Pancreas (tissue), 10 donors: Measurements from ENCODE around the gene DUSP16. TPM values are rescaled to one million over a fixed set of nuclear protein-coding genes. Genes with fewer than 3 reads are reported as not detected.
A peak's percentile ranks its signal among the peaks of the same experiment; 100 is the strongest.

ENCODE experiments used
- ATAC-seq, 4 donors: fragments of 200-7000 bp; cut with Tn5 transposase; one replicate each; pipeline versions ENCODE4 v1.8.0 to v1.9.1; 2020; ENCODE audit warnings: mild to moderate bottlenecking in 4 of 4, moderate library complexity in 4 of 4
- DNase-seq, 6 donors: peaks; one replicate each; pipeline ENCODE4 v3.0.0-alpha.2; 2020
- FAIRE-seq: peaks from 2 replicates; lab custom pipeline; 2012; peaks lifted over from hg19 to GRCh38; lab: Jason Lieb, UNC
- H3K27ac ChIP-seq, 4 donors: fragments of 200-600 bp; sonication (generic); 1 replicate in 3 of 4; 2 replicates in 1 of 4; pipeline versions ENCODE4 v1.5.0 to v1.8.0; 2020
- H3K27me3 ChIP-seq, 4 donors: fragments of 200-600 bp; one replicate each; pipeline ENCODE4 v1.8.0; 2021
- H3K36me3 ChIP-seq, 3 donors: fragments of 200-600 bp; sonication (generic) in 1 of 3; one replicate each; pipeline versions ENCODE4 v1.5.0 to v1.8.0; 2020 to 2021
- H3K4me1 ChIP-seq, 3 donors: fragments of 200-600 bp; one replicate each; pipeline ENCODE4 v1.8.0; 2021
- H3K4me3 ChIP-seq, 4 donors: fragments of 200-600 bp; sonication (generic) in 2 of 4; one replicate each; pipeline versions ENCODE4 v1.5.0 to v1.8.0; 2020 to 2021
- H3K9me3 ChIP-seq, 4 donors: fragments of 200-600 bp; one replicate each; pipeline ENCODE4 v1.8.0; 2021
- CTCF ChIP-seq, 4 donors: fragments of 200-600 bp; sonication (generic) in 3 of 4; IDR thresholded peaks; one replicate each; pipeline versions ENCODE4 v1.5.0 to v1.8.0; 2021; ENCODE audit warnings: antibody characterized with exemption in 4 of 4
- WGBS, 2 donors: extraction: QIAGEN DNeasy Blood & Tissue Kit; methylation state at CpG; one replicate each; pipeline ENCODE4 v1.1.7; 2013; 5-methylcytosine and 5-hydroxymethylcytosine counted together
- intact Hi-C, 3 donors: fragments of 100-400 bp; cut with DNase I; formaldehyde crosslinking; loops; one replicate each; pipeline versions ENCODE4 v1.11.1 to v1.14.2; 2022
- polyA plus RNA-seq, 2 donors: library from polyadenylated mRNA; stranded (reverse); fragments of 200-250 nt; gene quantifications; one replicate each; pipeline ENCODE4 v1.2.3, GENCODE V29; 2013
- total RNA-seq, 6 donors: library from RNA; stranded (reverse); fragmentation: NEBNext Ultra II Directional in 4 of 6; extraction: Animal tissue kit (Norgen Biotek cat#: 25700) in 4 of 6; gene quantifications; one replicate each; pipeline versions ENCODE4 v1.2.1 to v1.2.4, GENCODE V29; 2021 to 2023
- donor health status: healthy with polysubstance abuse.
- donor health status: DM: no; HTN: no; CAD: no; lungs with moderate emphysema.
- donor health status: DM: no; HTN: no; CAD: no.
- donor health status: control.
- donor health status: control.
- donor health status: Bipolar disorder and iron deficiency.
- donor health status: DM: yes; HTN: yes; CAD: no.
- donor health status: DM: no; HTN: no; CAD: no.
- donor health status: DM: no; HTN: no; CAD: no.
- donor health status: DM: yes; HTN: yes; CAD: no.

The DUSP16 gene
- total and polyA plus RNA-seq, 8 donors: 5.8 to 38.7 (median 26.5) TPM

- intact Hi-C loops: no loop called here
- Histone ChIP-seq H3K36me3 (no peaks in the 10 kb centered on the region), H3K9me3 (no peaks in the 10 kb centered on the region), H3K27me3 (no peaks in the 10 kb centered on the region), H3K27ac (no peak overlapping the region), H3K4me3 (no peak overlapping the region), H3K4me1 (no peaks in the 10 kb centered on the region)
- DNase-seq: no peak
- no peak for ATAC-seq
- WGBS, 2 donors: 90 to 94% methylated on average over 8 of the region's 8 CpGs
- no peak for FAIRE-seq
- no peak for TF ChIP-seq CTCF (IDR thresholded peaks at IDR 0.05)
These were observed 101.4 kb downstream of the DUSP16 start for GRCh38 chr12:12460935-12461922.

- no peaks in the 10 kb centered on the region for H3K27me3 ChIP-seq
- no peak for DNase-seq
- no peaks in the 10 kb centered on the region for H3K9me3 ChIP-seq
- no peak overlapping the region for H3K4me3 ChIP-seq
- H3K4me1 ChIP-seq: no peaks in the 10 kb centered on the region
- TF ChIP-seq CTCF (IDR thresholded peaks at IDR 0.05): no peak
- ATAC-seq: peak in 2 of 4 donors; percentile 53 to 64
- no peak for FAIRE-seq
- intact Hi-C loops: no loop called here
- 82 to 89% methylated on average over 5 of the region's 5 CpGs for WGBS, 2 donors
- no peaks in the 10 kb centered on the region for H3K36me3 ChIP-seq
- peak overlapping the region in 1 of 4 donors; percentile 35 for H3K27ac ChIP-seq
These were observed 106.0 kb downstream of the DUSP16 start for GRCh38 chr12:12456637-12457036.

GRCh38 chr12:12454315-12454714, 108.3 kb downstream of the DUSP16 start:
- no peak overlapping the region for H3K4me3 ChIP-seq
- ATAC-seq (no peak), FAIRE-seq (no peak), DNase-seq (no peak)
- no peaks in the 10 kb centered on the region for H3K9me3 ChIP-seq
- H3K4me1 ChIP-seq: peaks cover 9 to 19% (median 19%) of the 10 kb centered on the region in 3 donors
- no peak for TF ChIP-seq CTCF (IDR thresholded peaks at IDR 0.05)
- no peaks in the 10 kb centered on the region for H3K27me3 ChIP-seq
- no peaks in the 10 kb centered on the region for H3K36me3 ChIP-seq
- H3K27ac ChIP-seq: no peak overlapping the region
- intact Hi-C loops: no loop called here

- DNase-seq (no peak), FAIRE-seq (no peak), ATAC-seq (no peak)
- Histone ChIP-seq H3K27me3 (no peaks in the 10 kb centered on the region), H3K4me1 (peaks cover 9 to 24% (median 19%) of the 10 kb centered on the region in 3 donors), H3K9me3 (no peaks in the 10 kb centered on the region), H3K36me3 (no peaks in the 10 kb centered on the region), H3K27ac (no peak overlapping the region), H3K4me3 (no peak overlapping the region)
- WGBS, 2 donors: 96 to 100% methylated on average over 1 of the region's 1 CpG
- TF ChIP-seq CTCF (IDR thresholded peaks at IDR 0.05): no peak
- intact Hi-C loops: no loop called here
These were observed 109.0 kb downstream of the DUSP16 start for GRCh38 chr12:12453635-12454034.
